Measurements from ENCODE around the gene PIN4.
"Not testable (repeated sequence)": the region's sequence is repeated elsewhere in the genome, so short reads cannot be mapped to it uniquely, and the experiment has no call there.

Gene PIN4

DNA sequence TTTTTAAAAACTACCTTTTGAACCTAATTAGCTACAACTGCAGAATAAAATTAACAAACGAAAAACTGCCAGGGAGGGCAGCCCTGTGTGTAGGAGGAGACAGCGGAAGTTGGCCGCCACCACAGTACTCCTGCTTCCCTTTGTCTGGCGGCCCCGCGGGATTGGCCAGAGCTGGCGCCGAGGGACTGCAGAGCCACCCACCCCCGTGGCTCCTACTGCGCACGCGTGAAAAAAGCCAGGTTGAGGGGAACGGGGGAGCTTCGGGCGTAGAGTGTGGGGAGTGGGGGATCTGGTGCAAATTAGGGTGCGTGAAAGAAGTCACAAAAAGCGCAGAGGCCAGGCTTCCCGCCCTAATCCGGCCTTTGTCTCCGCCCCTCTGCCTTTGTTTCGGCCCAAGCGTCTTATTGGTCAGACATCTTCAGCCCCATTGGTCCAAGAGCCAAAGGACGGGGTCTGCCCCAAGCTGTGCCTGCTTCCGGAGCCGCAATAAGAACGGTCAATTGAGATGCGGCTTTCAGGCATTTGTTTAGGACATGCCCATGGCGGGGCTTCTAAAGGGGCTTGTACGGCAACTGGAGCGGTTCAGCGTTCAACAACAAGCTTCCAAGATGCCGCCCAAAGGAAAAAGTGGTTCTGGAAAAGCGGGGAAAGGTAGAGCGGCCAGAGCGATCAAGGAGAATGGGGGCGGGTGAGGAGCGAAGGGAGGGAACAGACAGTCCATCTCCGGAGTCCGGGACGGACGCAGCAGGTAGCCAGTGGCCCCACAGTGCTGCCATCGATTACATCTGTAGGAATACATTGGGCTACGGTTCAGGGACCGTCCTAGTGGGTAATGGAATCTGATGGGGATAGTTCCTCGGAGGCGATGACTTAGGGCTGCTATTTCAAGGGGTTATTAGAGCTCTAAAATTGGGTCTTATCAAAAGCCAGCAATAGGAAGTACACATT lies at the start of gene PIN4:
Gene PIN4 (plus strand): TSS at position 580 of the 948 bp plus-strand sequence. CDS start 29 bp downstream, at position 609.
- FAIRE-seq = peak; percentile 90

DNA sequence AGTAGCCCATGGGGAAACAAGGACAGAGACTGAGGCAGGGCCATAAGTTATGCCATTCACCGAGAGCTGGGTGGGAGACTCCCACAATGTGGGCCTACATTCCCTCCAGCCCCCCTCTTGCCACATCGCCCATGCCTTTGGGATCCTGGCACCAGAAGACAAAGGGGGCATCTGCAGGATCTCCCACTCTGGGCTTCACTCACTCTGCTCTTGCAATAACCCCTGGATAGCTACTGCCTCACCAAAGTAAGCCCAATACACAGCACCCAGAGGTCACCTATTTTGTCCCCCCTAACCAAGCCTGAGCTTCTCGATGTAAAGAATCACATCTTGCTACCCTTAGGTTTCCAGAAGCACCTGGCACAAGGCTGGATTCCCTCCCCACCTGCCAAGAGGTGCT lies 49.1 kb upstream of the PIN4 start:
- no peak for FAIRE-seq

DNA sequence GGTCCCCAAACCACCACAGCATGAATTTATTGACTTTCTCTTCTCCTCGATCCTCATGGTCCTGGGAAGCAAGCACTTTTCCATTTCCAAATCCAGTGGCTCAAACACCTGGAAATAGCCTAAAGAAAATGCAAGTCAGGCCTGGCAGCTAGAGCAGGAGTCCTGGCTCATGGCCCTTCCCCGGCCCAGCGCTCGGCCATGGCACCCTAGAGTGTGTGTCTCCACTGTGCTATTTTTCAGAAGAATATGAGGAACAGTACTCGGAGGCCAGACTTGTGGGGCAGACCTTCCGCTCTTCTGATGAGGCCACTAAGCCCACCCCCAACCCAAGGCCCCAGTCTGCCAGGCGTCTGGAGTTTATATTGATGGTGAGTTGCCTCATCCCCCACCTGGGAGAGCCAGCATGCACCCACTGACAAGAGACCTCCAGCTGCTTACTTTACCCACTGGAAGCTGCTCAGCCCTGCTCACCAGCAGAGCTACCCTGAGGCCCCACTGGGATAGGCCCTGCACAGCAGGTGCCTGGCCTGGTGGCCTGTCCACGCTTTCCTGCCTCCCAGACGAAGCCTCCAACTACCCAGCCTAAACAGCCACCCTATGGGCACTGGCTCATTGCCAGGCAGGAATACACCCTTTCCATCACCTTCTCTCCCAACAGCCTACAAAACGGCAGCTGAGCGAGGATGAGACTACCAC lies 47.6 kb upstream of the PIN4 start:
- FAIRE-seq = no peak

DNA sequence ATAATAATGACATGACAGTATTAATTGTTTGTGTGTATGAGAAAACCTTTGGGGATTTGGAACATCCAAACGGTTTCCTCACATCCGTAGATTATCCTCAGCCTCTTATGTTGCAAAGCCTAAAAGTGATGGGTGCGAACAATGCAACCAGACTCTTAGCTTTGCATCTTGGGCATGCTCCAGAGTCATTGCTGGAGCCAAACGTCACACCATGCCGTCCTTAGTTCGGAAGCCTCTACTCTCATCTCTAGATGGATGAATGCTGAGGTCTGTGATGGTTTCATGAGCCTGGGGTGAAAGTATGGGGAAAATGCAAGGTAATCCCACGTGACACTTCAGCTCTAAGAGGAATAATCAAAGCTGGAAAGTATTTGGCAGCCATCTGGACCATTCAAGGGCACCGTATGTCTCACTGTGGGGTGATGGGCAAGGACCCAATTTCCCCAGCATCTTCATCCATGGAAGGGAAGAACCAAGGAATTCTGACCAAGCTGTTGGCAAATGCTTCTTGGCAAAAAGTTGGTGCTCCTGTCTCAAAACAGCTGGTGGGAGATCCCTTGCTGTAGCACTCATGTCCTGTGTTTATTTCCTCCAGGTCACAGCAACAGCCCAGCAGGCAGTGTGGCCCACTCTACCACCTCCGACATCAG lies 43.6 kb upstream of the PIN4 start:
- FAIRE-seq = no peak

DNA sequence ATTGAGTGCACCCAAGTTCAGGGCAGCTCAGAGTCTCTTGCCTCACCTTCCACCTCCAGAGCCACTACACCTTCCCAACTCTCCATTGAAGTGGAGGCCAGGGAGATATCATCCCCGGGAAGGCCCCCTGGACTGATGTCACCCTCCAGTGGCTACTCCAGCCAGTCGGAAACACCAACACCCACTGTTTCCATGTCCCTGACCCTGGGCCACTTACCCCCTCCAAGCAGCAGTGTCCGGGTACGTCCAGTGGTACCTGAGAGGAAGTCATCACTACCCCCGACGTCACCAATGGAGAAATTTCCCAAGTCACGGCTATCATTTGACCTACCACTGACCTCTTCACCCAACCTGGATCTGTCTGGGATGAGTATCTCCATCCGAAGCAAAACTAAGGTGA lies 42.0 kb upstream of the PIN4 start:
- no peak for FAIRE-seq

DNA sequence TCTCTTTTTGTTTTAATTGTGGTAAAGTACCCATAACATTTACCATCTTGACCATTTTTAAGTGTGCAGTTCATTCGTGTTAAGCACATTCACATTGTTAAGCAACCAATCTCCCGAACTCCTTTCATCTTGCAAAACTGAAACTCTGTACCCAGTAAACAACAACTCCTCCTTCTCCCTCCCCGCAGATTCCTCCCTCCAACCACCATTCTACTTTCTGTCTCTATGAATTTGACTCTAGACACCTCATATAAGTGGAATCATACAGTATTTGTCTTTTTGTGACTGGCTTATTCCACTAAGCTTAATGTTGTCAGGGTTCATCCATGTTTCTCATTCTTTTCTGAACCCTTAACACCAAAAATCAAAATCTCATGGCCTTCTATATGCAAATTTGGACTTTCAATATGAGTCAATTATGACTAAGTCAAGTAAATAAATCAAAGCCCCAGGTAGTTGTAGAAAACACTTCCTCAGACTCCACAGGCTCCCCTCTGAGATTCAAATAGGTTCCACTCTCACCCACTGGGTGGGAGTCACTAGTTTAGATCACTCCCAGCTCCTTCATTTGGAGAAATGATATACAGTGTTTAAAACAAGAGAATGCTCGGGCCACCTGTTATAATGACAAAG lies 40.1 kb upstream of the PIN4 start:
- no peak for FAIRE-seq

DNA sequence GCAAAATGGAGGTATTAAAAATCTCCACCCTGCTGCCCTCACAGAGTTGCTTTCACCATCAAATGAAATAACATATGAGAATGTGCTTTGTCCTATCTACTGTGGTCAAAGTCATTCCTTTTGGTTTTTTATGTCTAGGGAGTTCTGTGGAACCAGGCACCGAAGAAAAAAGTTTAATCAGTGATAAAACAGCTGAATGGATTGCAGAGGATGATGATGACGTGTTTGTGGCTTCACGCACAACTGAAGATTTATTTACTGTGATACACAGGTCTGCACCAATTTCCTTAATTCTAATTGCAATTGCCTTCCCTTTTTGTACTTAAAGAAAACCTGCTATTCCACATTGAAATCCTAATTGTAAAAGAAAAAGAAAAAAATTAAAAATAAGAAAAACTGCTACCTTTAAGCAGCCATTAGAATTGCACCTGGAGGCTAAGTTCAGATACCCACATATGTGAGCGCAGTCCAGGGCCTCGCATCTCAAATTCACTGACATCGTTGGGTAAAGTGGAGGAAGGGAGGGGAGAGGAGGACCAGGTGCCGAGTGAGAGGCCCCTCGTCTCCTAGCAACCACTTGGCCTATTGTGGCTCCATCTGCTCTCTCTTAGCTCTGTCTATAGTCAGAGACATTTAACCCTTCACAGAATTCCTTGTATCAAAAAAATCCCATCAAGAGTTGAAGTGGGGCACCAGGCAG lies 39.3 kb upstream of the PIN4 start:
- no peak for FAIRE-seq

DNA sequence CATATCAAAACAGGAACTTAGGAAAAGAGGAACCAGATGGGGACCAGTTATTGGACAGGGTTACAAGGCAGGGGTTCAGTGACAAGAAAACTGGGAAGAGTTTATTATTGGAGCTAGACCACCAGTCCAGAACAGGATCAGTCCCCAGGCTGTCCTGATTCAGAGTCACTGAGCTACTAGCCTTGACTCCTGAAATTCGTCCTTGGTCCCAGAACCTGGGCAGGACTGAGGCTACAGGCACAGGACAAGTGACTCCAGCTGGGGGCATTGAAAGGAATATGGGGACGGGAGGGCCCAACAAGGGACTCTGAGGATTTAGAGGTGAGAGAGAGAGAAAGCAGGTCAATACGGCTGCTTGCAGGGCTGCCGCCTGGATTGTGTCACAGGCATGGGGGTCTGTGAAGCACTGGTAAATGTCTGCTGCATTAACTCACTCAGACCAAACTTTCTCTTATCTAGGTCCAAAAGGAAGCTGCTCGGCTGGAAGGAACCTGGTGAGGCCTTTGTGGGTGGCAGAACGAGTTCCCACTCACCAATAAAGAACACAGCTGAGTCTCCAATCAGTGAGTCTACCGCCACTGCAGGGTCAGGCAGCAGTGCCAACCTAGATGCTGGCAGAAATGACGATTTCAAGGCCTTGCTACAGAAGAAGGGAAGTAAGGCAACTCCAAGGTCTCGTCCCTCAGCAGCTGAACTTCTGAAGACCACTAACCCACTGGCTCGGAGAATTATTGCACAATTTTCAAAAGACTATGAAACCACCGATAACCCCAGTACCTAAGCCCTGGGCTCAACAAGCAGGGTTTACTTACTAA lies 38.6 kb upstream of the PIN4 start:
- no peak for FAIRE-seq

DNA sequence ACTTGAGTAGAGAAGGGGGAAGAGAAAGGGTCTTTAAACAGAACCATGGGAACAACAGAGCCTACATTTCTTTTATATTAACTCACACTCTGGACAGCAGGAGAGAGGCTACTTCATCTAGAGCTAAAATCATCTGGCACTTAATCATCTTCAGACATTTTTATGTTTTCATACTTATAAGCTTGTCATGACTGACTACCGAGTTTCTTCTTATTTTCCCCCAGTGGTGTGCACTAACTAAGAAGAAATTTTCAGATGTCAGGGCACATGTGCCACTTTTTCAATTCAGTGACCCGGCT lies 38.0 kb upstream of the PIN4 start:
- FAIRE-seq = no peak

DNA sequence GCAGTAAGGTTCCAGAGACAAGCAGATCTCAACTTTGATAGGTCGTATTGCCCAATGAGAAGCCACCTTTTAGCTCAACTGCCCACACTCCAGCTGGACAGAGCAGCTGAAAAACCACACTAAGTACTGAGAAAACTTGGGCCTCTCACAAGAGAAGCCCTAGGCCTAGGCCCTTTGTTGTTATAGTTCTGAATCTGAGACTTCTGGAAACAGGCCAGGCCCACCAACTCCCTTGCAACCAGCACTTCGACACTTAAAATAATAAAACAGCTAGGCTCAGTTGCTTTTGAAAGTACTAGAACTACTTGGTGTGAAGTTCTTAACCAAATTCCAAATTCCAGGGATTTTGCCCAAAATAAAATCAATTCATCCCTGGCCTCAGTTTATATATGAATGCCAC lies 36.4 kb upstream of the PIN4 start:
- FAIRE-seq = no peak

DNA sequence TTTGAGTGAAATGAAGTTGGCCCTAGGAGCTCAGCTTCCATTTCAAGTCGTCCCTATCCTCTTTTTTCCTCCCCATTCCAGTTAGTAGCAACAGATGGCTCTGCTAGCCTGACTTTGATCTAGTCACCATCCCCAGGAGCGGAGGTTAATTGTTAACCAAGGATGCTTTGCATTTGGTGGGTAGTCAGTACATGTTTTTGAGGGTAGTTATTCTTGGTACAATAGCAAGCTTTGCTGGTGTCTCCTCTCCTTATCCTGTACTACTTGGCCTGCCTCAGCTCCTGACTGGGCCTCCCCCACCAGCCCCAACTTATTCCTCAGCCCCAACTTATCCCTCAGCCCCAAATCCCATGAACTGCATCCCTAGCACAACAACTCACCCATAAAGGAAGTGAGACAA lies 35.0 kb upstream of the PIN4 start:
- no peak for FAIRE-seq

DNA sequence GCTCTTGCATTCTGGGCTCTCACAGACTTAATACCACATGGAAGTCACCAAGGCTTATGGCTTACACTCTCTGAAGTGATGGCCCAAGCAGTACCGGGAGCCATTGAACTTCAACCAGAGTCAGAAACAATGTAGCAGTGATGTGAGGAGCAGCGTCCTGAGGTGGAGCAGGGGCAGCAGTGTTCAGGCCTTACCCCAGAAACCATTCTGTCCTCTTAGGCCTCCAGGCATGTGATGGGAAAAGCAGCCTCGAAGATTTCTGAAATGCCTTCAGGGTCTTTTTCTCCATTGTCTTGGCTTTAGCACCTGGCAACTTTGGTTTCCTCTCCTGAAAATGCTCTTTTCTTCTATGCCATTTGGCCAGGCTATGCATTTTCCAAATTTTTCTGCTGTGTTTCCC lies 22.8 kb upstream of the PIN4 start:
- FAIRE-seq = no peak

DNA sequence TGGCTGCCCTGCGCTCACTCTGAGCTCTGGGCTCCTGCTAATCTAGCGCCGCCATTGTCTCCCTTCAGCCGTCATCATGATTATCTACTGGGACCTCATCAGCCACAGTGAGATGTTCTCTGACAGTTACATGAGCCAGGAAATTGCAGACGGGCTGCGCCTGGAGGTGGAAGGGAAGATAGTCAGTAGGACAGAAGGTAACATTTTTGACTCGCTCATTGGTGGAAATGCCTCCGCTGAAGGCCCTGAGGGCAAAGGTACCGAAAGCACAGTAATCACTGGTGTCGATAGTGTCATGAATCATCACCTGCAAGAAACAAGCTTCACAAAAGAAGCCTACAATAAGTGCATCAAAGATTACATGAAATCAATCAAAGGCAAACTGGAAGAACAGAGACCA lies 21.8 kb upstream of the PIN4 start:
- FAIRE-seq = no peak

DNA sequence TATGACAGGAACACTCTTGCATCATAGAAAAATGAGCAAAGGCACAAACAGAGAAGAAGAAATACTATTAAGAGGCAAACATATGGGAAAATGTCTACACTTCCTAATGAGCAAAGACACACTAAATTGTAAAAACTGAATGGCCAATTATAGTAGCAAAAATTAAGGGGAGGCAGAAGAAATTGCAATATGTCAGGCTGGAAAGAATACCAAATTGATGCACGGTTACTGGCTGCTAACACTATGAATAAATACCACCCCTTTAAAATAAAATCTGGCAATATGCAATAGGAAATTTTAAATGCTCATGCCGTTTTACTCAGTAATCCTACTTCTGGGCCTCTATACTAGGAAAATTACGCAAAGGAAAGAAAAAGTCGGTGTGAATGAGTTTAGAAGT lies 16.0 kb upstream of the PIN4 start:
- FAIRE-seq = no peak

DNA sequence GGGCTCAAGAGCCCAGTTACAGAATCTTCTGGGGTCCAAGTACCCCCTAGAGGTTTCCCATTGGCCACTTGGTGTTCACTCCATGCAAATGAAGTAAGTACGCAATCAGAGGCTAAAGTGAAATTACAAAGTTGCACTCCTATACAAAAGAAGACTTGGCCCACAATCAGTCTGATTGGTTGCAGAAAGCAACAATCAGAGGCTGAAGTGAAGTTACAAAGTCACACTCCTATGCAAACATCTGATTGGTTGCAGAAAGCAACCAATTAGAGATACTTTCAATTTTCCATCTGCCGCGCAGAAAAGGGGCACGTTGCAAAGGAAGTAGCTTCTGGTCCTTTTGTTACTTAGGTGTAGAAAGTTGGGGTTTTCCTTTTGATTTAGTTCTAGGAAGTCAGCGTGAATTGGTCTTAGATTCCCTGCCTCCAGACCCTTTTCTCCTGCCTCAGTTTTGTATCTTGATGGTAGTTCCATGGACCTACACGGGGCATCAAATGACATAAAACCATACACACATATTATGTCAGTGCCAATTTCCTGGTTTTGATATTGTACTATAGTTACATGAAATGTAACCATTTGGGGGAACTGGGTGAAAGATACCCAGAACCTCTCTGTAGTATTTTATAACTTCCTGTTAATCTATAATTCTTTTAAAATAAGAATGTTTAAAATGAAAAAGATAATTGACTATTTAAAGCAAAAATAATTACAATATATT lies 12.4 kb upstream of the PIN4 start:
- FAIRE-seq = peak; percentile 96

DNA sequence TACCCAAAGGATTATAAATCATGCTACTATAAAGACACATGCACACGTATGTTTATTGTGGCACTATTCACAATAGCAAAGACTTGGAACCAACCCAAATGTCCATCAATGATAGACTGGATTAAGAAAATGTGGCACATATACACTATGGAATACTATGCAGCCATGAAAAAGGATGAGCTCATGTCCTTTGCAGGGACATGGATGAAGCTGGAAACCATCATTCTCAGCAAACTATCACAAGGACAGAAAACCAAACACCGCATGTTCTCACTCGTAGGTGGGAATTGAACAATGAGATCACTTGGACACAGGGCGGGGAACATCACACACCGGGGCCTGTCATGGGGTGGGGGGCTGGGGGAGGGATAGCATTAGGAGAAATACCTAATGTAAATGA lies 5.3 kb upstream of the PIN4 start:
- not testable (repeated sequence) for FAIRE-seq

DNA sequence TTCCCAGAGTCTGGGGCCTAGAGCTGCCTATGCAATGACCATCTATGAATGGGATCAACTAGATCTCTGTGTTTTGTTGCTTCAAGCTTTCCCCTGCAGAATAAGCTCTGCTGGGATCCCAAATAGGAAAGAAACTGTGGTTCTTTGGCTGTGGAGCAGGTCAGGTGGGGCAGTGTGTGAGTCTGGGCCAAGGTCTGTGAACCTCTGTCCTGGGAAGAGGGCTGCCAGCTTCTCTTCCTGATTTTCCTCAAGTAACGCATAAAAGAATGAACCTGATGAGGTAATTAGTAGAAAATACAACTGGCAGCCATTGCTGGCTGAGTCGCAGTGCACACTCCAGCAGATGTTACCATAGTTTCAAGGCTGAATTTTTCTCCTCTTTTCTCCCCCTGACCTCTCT lies 4.6 kb upstream of the PIN4 start:
- no peak for FAIRE-seq

DNA sequence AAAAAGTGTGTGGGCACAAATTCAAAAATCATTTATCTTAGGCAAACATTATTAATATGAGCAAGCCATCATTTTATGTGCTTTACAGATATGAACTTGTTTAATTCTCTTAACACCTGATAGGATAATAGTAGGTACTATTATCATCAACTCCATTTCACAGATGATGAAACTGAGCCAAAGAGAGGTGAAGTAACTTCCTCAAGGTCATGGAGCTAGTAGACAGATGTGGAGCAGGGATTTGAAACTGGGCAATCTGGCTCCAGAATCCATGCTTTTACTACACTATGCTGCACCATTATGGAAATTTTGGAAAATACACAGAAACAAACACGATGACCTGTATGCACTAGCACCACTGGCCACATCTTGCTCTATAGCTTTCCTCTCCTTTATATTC lies 1.0 kb upstream of the PIN4 start:
- FAIRE-seq = no peak

DNA sequence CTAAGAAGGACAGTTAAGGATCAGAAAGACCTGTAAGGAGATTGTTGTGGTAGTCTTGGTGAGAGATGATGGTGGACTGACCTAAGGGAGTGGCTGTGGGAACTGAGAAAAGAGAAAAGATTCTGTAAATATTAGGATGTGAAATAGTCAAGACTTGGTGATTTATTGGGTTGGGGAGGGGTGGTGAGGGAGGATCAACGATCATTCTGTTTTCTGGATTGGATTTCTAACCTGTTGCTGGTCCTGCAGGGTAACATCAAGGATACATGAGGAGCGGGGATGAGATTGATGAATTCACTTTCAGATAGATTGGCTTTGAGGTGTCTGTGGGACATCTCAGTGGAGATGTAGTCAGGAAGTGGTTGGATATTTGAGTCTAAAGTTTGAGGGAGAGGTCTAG lies 1.4 kb downstream of the PIN4 start:
- FAIRE-seq = no peak

DNA sequence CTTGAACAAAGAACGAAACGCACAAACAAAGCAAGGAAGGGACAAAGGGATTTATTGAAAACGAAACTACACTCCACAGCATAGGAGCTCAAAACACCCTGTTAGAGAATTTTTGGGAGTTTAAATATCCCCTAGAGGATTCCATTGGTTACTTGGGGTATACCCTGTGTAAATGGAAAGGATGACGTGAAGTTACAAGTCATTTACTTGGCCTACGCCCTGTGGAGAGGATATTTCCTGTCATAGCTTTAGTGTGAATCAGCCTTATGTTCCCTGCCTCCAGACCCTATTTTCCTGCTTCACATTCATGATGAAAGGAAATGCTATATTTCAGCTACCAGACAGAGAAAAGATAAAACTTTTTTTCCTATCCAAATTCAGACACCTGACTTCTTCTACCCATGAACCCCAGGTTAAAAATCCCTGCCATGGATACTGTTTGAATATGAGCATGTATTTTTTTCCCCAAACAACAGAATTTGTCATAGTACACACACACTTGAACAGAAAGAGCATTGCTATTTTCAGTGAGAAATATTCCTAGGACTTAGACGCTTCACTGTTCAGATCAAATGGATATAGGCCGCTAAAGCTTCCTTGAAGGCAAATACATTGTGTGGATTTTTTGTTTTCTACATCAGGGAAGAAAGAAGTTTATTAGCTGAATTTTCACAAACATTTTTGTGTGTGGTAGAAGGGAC lies 20.4 kb downstream of the PIN4 start:
- FAIRE-seq = no peak
